ENCODE measurements around the gene UNC13C.

The UNC13C gene

GRCh38 chr15:54547491-54547890 lies 569.2 kb downstream of the UNC13C start:
- no peak for DNase-seq (ENCODE audit: insufficient read length, low spot score)
- FAIRE-seq: no peak

- FAIRE-seq (no peak), DNase-seq (ENCODE audit: insufficient read length, low spot score) (no peak)
Measured at GRCh38 chr15:54550954-54551353, 572.7 kb downstream of the UNC13C start.

GRCh38 chr15:54556231-54556630 lies 578.0 kb downstream of the UNC13C start:
- FAIRE-seq (no peak), DNase-seq (ENCODE audit: insufficient read length, low spot score) (no peak)

GRCh38 chr15:54559405-54560069 lies 581.3 kb downstream of the UNC13C start:
- DNase-seq (ENCODE audit: insufficient read length, low spot score) (no peak), FAIRE-seq (no peak)

GRCh38 chr15:54560417-54560816 lies 582.2 kb downstream of the UNC13C start:
- DNase-seq (ENCODE audit: insufficient read length, low spot score) (no peak), FAIRE-seq (no peak)

- DNase-seq (ENCODE audit: insufficient read length, low spot score): no peak
- no peak for FAIRE-seq
Measured at GRCh38 chr15:54564166-54564565, 585.9 kb downstream of the UNC13C start.

- no peak for FAIRE-seq
- no peak for DNase-seq (ENCODE audit: insufficient read length, low spot score)
Measured at GRCh38 chr15:54566654-54567053, 588.4 kb downstream of the UNC13C start.

DNA sequence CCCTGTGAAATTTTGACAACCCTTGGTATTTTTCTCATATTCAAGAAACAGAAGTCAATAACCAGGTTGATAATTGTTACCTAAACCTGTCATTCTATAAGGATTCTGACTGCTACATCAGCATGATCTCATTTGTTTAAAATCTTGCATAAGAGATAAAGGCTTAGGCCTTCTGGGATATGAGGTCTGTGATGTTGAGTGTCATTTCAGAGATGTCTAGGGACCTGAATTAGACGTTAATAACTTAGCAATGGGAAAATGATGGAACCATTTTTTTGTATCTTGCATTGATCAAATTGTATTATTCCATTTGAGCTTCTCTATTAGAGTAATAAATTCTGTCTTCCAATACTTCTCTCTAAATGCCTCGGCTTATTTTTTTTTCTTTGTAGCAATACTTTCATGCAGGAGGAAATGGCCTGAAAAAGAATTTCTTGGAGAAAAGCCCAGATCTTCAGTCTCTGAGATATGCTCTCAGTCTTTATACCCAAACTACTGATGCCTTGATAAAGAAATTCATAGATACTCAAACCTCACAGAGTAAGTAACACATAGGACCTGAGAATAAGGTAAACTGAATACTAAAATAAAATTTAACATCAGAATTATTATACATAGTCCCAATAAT lies 589.3 kb downstream of the UNC13C start:
- no peak for FAIRE-seq
- DNase-seq (ENCODE audit: insufficient read length, low spot score): no peak

DNA sequence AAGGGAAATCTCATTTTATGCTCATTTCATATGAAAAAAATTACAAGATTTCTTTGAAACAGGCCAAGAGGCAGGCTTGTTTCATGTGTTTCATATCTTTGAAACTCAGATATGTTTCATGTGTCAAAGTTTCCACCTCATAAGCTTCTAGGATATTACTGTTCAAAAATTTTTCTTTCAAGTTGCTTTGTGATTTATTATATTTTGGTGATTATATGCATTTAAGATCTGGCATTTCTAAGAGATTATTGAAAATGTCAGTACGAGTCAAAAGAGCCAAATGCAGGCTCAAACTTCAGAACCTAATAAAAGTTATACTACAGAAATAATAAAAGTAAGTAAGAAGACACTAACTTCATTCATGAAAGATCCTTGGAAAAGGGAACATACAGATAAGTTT lies 590.1 kb downstream of the UNC13C start:
- no peak for DNase-seq (ENCODE audit: insufficient read length, low spot score)
- FAIRE-seq: no peak

- FAIRE-seq (no peak), DNase-seq (ENCODE audit: insufficient read length, low spot score) (no peak)
Measured at GRCh38 chr15:54571576-54571975, 593.3 kb downstream of the UNC13C start.

- DNase-seq (ENCODE audit: insufficient read length, low spot score): no peak
- no peak for FAIRE-seq
Measured at GRCh38 chr15:54575586-54575985, 597.3 kb downstream of the UNC13C start.

DNA sequence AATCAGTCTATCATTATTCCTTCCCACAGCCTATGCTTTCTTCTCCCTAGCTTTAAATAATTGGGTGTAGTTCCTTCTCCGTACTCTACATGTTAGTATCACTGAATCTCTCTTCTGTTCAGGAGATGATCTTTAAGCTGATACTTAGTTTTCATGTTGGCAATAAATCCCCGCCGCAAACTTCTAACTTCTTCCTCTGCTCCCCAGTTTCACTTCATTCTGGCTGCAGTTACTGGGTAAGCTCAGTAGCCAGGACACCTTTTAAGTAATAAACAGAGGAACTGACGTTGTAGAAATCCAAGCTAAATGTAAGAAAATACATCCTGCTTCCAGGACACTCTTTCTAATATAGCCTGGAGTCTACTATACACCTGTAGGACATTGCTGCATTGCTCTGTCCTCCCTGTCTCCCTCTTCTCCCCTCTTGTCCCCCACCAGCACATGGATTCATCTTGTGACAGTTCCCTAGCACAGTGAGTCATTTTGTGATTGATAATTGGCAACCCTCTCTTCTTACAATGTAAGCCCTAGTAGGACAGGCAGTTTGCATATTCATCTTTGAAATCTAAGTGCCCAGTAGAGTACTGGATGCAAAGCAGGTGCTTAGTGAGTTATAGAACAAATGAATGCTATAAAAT lies 598.2 kb downstream of the UNC13C start:
- FAIRE-seq (no peak), DNase-seq (ENCODE audit: insufficient read length, low spot score) (no peak)

- no peak for FAIRE-seq
- no peak for DNase-seq (ENCODE audit: insufficient read length, low spot score)
Measured at GRCh38 chr15:54577476-54578250, 599.4 kb downstream of the UNC13C start.

DNA sequence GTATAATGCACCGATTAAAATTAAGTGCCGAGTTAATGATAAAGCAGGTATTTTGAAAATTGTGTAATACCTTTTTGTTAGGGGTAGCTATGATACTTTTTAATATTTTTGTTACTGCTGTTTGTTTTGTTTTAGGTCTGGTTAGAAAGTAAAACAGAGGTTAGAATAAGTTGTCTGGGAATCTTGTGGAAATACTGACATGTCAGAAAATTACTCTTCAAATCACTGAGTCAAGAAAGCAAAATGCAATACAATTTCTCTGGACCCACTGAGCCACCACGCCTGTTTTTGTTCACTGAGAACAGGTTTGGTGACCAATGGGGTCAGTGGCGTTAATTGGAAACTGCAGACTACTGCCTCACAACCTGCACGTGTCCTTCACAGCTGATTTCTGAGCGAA lies 601.6 kb downstream of the UNC13C start:
- no peak for FAIRE-seq
- no peak for DNase-seq (ENCODE audit: insufficient read length, low spot score)

DNA sequence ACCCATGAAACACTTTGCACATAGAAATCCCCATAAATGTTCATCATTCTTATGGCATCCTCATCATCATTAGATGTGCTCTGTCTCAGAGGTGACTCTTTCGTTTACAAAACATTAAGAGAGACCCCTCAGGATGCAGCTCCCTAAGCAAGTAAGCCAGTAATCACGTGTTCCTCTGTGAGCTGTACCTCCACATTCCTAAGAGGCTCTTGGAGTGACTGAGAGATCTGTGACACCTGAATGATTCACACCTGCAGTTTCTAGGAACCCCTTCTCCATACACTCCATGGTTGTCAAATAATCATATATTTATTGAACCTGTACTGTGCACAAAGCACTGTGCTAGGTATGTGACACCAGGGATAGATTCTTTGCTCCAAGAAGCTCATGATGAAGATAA lies 602.4 kb downstream of the UNC13C start:
- DNase-seq (ENCODE audit: insufficient read length, low spot score) (no peak), FAIRE-seq (no peak)

- peak; percentile 48 for FAIRE-seq
Measured at GRCh38 chr15:54582863-54583643, 604.8 kb downstream of the UNC13C start.

GRCh38 chr15:54585063-54585462 lies 606.8 kb downstream of the UNC13C start:
- no peak for FAIRE-seq
- no peak for DNase-seq (ENCODE audit: insufficient read length, low spot score)

More at GRCh38 chr15:54582863-54583643, 604.8 kb downstream of the UNC13C start:
- no peak for DNase-seq (ENCODE audit: insufficient read length, low spot score)

- FAIRE-seq (no peak), DNase-seq (ENCODE audit: insufficient read length, low spot score) (no peak)
Measured at GRCh38 chr15:54594115-54594514, 615.9 kb downstream of the UNC13C start.

GRCh38 chr15:54599386-54599785 lies 621.1 kb downstream of the UNC13C start:
- DNase-seq (ENCODE audit: insufficient read length, low spot score) (no peak), FAIRE-seq (no peak)

- no peak for DNase-seq (ENCODE audit: insufficient read length, low spot score)
- no peak for FAIRE-seq
Measured at GRCh38 chr15:54605043-54605442, 626.8 kb downstream of the UNC13C start.

- DNase-seq (ENCODE audit: insufficient read length, low spot score) (no peak), FAIRE-seq (no peak)
Measured at GRCh38 chr15:54605556-54605955, 627.3 kb downstream of the UNC13C start.

Measured in GM19239 (cell line).